VCaP (cell line): ENCODE measurements around the gene ANAPC5.
A peak's percentile ranks its signal among the peaks of the same experiment; 100 is the strongest.

Source experiments
- H3K27ac ChIP-seq: fragments of 450-650 bp; 2 replicates; pipeline ENCODE4 v1.5.1; 2017
- TF ChIP-seq, protein P1 (sequence below): fragments of 450-650 bp; conservative IDR thresholded peaks from 2 replicates; pipeline ENCODE4 v1.5.1; 2017; ENCODE audit warnings: mild to moderate bottlenecking, moderate library complexity

The ANAPC5 gene

DNA sequence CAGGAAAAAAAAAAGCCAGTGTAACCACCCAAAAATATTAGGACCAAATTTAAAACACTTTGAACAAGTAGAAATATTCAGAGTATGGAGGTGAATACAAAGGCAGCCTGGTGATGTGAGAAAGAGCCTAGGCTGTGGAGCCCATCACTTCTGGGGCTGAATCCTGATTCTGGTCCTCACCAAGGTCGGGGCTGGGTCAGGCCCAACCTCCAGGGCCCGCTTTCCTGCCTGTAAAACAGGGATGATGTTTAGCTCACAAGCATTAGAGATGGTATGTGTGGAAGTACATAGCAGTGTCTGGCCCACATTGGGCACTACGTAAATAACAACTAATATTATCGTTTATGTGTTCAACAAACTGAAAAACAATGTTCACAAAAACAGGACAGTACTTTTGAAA, 47.9 kb downstream of the ANAPC5 start:
- H3K27ac ChIP-seq = peak overlapping the region; percentile 89; the same call in 1 of the 2 replicates
- TF ChIP-seq, protein P1, sequence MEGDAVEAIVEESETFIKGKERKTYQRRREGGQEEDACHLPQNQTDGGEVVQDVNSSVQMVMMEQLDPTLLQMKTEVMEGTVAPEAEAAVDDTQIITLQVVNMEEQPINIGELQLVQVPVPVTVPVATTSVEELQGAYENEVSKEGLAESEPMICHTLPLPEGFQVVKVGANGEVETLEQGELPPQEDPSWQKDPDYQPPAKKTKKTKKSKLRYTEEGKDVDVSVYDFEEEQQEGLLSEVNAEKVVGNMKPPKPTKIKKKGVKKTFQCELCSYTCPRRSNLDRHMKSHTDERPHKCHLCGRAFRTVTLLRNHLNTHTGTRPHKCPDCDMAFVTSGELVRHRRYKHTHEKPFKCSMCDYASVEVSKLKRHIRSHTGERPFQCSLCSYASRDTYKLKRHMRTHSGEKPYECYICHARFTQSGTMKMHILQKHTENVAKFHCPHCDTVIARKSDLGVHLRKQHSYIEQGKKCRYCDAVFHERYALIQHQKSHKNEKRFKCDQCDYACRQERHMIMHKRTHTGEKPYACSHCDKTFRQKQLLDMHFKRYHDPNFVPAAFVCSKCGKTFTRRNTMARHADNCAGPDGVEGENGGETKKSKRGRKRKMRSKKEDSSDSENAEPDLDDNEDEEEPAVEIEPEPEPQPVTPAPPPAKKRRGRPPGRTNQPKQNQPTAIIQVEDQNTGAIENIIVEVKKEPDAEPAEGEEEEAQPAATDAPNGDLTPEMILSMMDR = no peak

DNA sequence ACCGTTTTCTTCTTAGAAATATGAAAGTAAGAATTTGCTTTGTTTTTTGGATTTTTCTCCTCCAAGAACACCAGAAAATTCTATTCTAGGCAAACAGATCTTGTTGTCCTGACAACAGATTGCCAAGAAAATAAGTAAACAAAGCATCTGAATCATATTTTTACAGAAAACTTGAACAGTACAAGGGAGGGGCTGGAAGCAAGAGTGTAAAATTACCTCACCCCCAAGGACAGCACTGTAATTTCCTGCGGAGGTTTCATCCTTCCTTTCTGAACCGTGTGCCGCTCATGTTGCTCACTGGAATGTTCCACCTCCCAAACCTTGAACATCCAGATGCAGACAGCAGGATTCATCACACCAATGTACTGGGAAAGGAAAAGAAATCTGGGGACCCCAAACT, 50.3 kb downstream of the ANAPC5 start:
- H3K27ac ChIP-seq = peak overlapping the region; percentile 89
- TF ChIP-seq, protein P1 = no peak

DNA sequence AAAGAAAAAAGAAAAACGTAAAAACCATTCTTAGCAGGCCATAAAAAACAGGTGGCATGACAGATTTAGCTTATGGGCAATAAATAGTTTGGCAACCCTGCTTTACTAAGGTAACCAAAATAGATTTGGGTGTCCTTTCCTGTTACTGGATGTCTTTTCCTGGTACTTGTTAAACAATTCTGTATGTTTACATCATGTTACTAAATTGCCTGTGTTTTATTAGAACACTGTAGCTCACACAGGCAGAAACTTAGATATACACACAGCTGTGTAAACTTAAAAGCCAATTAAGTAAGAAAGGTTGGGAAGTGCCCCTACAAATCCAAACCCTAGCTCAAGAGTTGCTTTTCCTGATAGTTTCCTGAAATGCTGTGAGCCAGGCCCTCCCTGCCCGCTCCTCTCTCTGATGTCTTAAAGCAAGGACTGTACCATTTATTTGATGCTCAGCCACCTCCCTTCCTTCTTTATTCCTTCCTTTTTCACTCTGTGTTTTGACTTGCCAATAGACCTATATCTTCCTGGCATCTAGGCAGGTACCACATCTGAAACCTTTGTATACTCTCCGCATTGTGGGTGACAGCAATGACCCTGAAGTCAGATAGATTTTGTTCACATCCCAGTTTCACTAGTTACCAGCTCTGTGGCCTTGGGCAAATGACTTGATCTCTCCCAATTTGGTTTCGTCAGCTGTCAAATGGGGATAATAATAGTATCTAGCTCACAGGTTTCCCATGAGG, 52.0 kb downstream of the ANAPC5 start:
- H3K27ac ChIP-seq = peak overlapping the region; percentile 98
- TF ChIP-seq, protein P1 = no peak

DNA sequence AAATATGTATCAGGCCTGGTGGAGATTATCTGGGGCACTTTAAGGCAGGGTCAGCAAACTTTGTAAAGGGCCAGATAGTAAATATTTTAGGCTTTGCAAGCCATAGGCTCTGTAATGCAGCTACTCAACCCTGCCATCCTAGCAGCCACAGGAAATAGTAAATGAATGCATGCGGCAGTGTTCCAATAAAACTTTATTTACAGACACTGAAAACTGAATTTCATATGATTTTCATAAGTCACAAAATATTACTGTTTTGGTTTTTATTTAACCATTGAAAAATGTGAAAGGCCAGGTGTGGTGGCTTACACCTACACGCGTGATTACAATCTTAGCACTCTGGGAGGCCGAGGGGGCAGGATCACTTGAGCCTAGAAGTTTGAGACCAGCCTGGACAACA, 52.5 kb downstream of the ANAPC5 start:
- TF ChIP-seq, protein P1 = no peak
- H3K27ac ChIP-seq = peak overlapping the region; percentile 98

DNA sequence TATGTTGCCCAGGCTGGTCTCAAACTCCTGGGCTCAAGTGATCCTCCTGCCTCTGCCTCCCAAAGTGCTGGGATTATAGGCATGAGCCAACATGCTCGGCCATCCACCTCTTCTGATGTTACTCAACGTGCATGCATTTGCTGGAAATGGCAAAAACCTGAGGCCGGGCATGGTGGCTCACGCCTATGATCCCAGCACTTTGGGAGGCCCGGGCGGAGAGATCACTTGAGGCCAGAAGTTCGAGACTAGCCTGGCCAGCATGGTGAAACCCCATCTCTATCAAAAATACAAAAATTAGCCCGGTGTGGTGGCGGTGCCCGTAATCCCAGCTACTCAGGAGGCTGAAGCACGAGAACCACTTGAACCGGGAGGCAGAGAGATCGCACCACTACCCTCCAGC, 53.8 kb downstream of the ANAPC5 start:
- peak overlapping the region; percentile 98 for H3K27ac ChIP-seq

DNA sequence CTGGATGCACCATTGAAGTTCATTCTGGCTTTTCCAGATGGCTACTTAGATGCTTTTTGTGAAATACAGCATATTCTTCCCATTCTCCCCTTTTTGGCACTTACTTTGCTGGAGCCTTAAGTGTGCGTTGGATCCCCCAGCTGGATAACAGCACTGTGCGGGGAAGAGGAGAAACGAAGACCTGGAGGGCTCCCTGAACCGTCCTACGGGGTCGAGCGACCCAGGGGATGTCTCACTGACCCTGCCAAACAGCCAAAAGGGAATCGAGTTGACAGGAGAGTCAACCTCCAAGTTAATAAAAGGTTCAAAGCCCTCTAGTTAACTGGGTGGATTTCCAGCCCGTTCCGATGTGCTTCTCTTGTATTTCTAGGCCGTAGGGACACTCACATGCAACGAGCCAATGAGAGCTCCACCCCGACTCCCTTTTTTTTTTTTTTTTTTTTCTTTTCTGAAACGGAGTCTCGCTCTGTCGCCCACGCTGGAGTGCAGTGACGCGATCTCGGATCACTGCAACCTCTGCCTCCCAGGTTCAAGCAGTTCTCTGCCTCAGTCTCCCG, 54.7 kb downstream of the ANAPC5 start:
- H3K27ac ChIP-seq = peak overlapping the region; percentile 98
- TF ChIP-seq, protein P1 = no peak

DNA sequence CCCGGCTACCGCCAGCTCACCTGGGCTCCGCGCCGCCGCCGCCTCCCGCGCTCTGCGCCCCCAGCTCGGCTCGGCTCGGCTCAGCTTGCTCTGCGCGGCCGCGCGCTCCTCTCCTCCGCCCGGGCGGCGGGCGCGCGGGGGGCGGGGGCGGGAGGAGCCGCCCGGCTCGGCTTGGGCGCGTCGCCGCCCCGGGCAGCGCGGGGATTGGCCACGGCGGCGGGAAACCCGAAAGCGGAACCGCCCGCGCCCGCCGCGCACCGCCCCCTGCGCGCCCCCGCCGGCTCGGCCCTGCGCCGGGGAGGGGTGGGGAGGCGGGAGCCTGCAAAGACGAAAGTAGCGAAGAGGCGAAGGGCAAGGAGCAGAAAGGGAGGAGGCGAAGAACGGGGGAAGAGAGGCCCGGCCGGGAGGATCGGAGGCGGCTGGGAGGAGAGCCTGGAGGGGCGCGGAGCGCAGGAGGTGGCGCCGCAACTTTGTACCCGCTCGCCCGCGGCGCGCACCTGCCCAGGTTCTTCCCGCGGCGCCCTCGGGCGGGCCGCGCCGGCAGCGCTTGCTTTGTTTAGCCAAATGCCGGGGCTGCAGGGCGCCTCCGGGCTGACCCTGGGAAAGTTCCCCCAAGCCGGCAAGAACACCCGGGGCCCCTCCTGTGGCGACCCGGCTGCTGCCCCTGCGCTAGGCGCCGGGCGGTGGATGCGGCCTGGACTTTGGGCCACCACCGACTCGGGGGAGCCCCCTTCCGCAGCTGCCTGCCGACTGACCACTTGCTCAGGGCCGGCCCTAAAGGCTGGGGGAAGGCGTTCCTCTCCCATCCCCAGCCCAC, 55.4 kb downstream of the ANAPC5 start, which contains the start of gene CAMKK2:
TSS of gene CAMKK2 (minus strand) at position 92 of the 817 bp plus-strand sequence. CDS start 22,183 bp downstream, outside the sequence.
- TF ChIP-seq, protein P1 = peak; percentile 44
- H3K27ac ChIP-seq = peak within 1 kb of the TSS; percentile 98
